ENCODE results near the gene LTBP3. TPM values are rescaled to one million over a fixed set of nuclear protein-coding genes. Genes with fewer than 3 reads are reported as not detected.

LTBP3 gene
- total and polyA plus RNA-seq, 2 donors (not counting 1 experiment from before 2014, with no cell fraction given), result 37.3 to 40.4 TPM

- no peak overlapping the region for H3K27ac ChIP-seq (ENCODE audit: insufficient read depth, low read length)
- H3K4me1 ChIP-seq (ENCODE audit: control insufficient read depth, extremely low read depth, insufficient read depth, low read length), result peaks cover 8% of the 10 kb centered on the region
- no peak overlapping the region for H3K4me3 ChIP-seq (replicated peaks in 1 of 4; ENCODE audit: control extremely low read depth in 1 of 4, insufficient read depth in 1 of 4, low read depth in 3 of 4, low read length in 4 of 4)
- TF ChIP-seq EZH2 (IDR thresholded peaks at IDR 0.05; ENCODE audit: low read length, missing control alignments) (no peak), CTCF (conservative IDR thresholded peaks at IDR 0.05 in 1 of 2, IDR thresholded peaks at IDR 0.05 in 1 of 2; ENCODE audit: low read depth in 1 of 2, low read length in 2 of 2) (no peak)
- H2AFZ ChIP-seq (ENCODE audit: low read length), result no peak overlapping the region
- no peaks in the 10 kb centered on the region for H3K9me3 ChIP-seq (ENCODE audit: control insufficient read depth, insufficient read depth, low read depth, low read length)
- no peaks in the 10 kb centered on the region for H3K79me2 ChIP-seq (ENCODE audit: control insufficient read depth, insufficient read depth, low read length)
- no peak overlapping the region for H3K4me2 ChIP-seq (ENCODE audit: extremely low read depth, insufficient read depth, low read length)
- H3K27me3 ChIP-seq (ENCODE audit: control insufficient read depth, insufficient read depth, low read length), result no peaks in the 10 kb centered on the region
- H3K9ac ChIP-seq (ENCODE audit: insufficient read depth, low read length), result no peak overlapping the region
- peaks cover 40% of the 10 kb centered on the region for H3K36me3 ChIP-seq (ENCODE audit: control insufficient read depth, insufficient read depth, low read length)
- no peaks in the 10 kb centered on the region for H4K20me1 ChIP-seq (ENCODE audit: control insufficient read depth, extremely low read depth, insufficient read depth, low read length)
- DNase-seq (ENCODE audit: low read depth in 2 of 2), result no peak
Measured at GRCh38 chr11:65538232-65538914, 19.8 kb downstream of the LTBP3 start.

GRCh38 chr11:65537620-65538231 lies 20.4 kb downstream of the LTBP3 start:
- H4K20me1 ChIP-seq (ENCODE audit: control insufficient read depth, extremely low read depth, insufficient read depth, low read length), result no peaks in the 10 kb centered on the region
- peaks cover 45% of the 10 kb centered on the region for H3K36me3 ChIP-seq (ENCODE audit: control insufficient read depth, insufficient read depth, low read length)
- no peaks in the 10 kb centered on the region for H3K79me2 ChIP-seq (ENCODE audit: control insufficient read depth, insufficient read depth, low read length)
- no peak overlapping the region for H2AFZ ChIP-seq (ENCODE audit: low read length)
- H3K4me3 ChIP-seq (replicated peaks in 1 of 4; ENCODE audit: control extremely low read depth in 1 of 4, insufficient read depth in 1 of 4, low read depth in 3 of 4, low read length in 4 of 4), result no peak overlapping the region
- H3K4me2 ChIP-seq (ENCODE audit: extremely low read depth, insufficient read depth, low read length), result no peak overlapping the region
- H3K9ac ChIP-seq (ENCODE audit: insufficient read depth, low read length), result no peak overlapping the region
- H3K4me1 ChIP-seq (ENCODE audit: control insufficient read depth, extremely low read depth, insufficient read depth, low read length), result peaks cover 8% of the 10 kb centered on the region
- H3K27me3 ChIP-seq (ENCODE audit: control insufficient read depth, insufficient read depth, low read length), result no peaks in the 10 kb centered on the region
- no peak overlapping the region for H3K27ac ChIP-seq (ENCODE audit: insufficient read depth, low read length)
- TF ChIP-seq EZH2 (IDR thresholded peaks at IDR 0.05; ENCODE audit: low read length, missing control alignments) (no peak), CTCF (conservative IDR thresholded peaks at IDR 0.05 in 1 of 2, IDR thresholded peaks at IDR 0.05 in 1 of 2; ENCODE audit: low read depth in 1 of 2, low read length in 2 of 2) (no peak)
- no peaks in the 10 kb centered on the region for H3K9me3 ChIP-seq (ENCODE audit: control insufficient read depth, insufficient read depth, low read depth, low read length)
- DNase-seq (ENCODE audit: low read depth in 2 of 2), result no peak

- H2AFZ ChIP-seq (ENCODE audit: low read length), result no peak overlapping the region
- DNase-seq (ENCODE audit: low read depth in 2 of 2), result no peak
- no peaks in the 10 kb centered on the region for H3K9me3 ChIP-seq (ENCODE audit: control insufficient read depth, insufficient read depth, low read depth, low read length)
- H3K27me3 ChIP-seq (ENCODE audit: control insufficient read depth, insufficient read depth, low read length), result no peaks in the 10 kb centered on the region
- H4K20me1 ChIP-seq (ENCODE audit: control insufficient read depth, extremely low read depth, insufficient read depth, low read length), result no peaks in the 10 kb centered on the region
- peaks cover 48% of the 10 kb centered on the region for H3K36me3 ChIP-seq (ENCODE audit: control insufficient read depth, insufficient read depth, low read length)
- TF ChIP-seq EZH2 (IDR thresholded peaks at IDR 0.05; ENCODE audit: low read length, missing control alignments) (no peak), CTCF (conservative IDR thresholded peaks at IDR 0.05 in 1 of 2, IDR thresholded peaks at IDR 0.05 in 1 of 2; ENCODE audit: low read depth in 1 of 2, low read length in 2 of 2) (no peak)
- no peak overlapping the region for H3K4me3 ChIP-seq (replicated peaks in 1 of 4; ENCODE audit: control extremely low read depth in 1 of 4, insufficient read depth in 1 of 4, low read depth in 3 of 4, low read length in 4 of 4)
- no peak overlapping the region for H3K27ac ChIP-seq (ENCODE audit: insufficient read depth, low read length)
- no peak overlapping the region for H3K9ac ChIP-seq (ENCODE audit: insufficient read depth, low read length)
- no peaks in the 10 kb centered on the region for H3K79me2 ChIP-seq (ENCODE audit: control insufficient read depth, insufficient read depth, low read length)
- H3K4me2 ChIP-seq (ENCODE audit: extremely low read depth, insufficient read depth, low read length), result no peak overlapping the region
- peaks cover 8% of the 10 kb centered on the region for H3K4me1 ChIP-seq (ENCODE audit: control insufficient read depth, extremely low read depth, insufficient read depth, low read length)
Measured at GRCh38 chr11:65537296-65537597, 20.9 kb downstream of the LTBP3 start.
